Hepatocyte (in vitro differentiated cells): ENCODE results near the gene DNER.

ENCODE experiments used
- CTCF ChIP-seq: fragments of 200-600 bp; sonication (generic); IDR thresholded peaks from 2 replicates; pipeline ENCODE4 v1.5.1; 2016; ENCODE audit warnings: antibody characterized with exemption, mild to moderate bottlenecking; ENCODE audit not compliant: poor library complexity
- EZH2 ChIP-seq: fragments of 200-600 bp; sonication (generic); IDR thresholded peaks from 2 replicates; pipeline ENCODE4 v1.6.1; 2016; ENCODE audit warnings: antibody characterized with exemption, mild to moderate bottlenecking, borderline replicate concordance
- EZH2phosphoT487 ChIP-seq: fragments of 200-600 bp; sonication (generic); IDR thresholded peaks from one replicate; pipeline ENCODE4 v1.6.1; 2018; ENCODE audit warnings: antibody characterized with exemption, mild to moderate bottlenecking, low read depth, moderate library complexity; ENCODE audit not compliant: unreplicated experiment, severe bottlenecking

- TF ChIP-seq CTCF (no peak), EZH2phosphoT487 (no peak), EZH2 (no peak)
Observed at GRCh38 chr2:229598227-229598626, 116.1 kb downstream of the DNER start.
